Metanephros (tissue), 1 donor: ENCODE data around the gene FOXP3. TPM values are rescaled to one million over a fixed set of nuclear protein-coding genes. Genes with fewer than 3 reads are reported as not detected.

Experiments
- total RNA-seq: library from RNA; depleted of rRNA; stranded (reverse); fragments of >200 nt; gene quantifications from one replicate; pipeline ENCODE4 v1.2.3, GENCODE V29; 2014

FOXP3 gene, protein sequence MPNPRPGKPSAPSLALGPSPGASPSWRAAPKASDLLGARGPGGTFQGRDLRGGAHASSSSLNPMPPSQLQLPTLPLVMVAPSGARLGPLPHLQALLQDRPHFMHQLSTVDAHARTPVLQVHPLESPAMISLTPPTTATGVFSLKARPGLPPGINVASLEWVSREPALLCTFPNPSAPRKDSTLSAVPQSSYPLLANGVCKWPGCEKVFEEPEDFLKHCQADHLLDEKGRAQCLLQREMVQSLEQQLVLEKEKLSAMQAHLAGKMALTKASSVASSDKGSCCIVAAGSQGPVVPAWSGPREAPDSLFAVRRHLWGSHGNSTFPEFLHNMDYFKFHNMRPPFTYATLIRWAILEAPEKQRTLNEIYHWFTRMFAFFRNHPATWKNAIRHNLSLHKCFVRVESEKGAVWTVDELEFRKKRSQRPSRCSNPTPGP
- total RNA-seq: 0.23 TPM

DNA sequence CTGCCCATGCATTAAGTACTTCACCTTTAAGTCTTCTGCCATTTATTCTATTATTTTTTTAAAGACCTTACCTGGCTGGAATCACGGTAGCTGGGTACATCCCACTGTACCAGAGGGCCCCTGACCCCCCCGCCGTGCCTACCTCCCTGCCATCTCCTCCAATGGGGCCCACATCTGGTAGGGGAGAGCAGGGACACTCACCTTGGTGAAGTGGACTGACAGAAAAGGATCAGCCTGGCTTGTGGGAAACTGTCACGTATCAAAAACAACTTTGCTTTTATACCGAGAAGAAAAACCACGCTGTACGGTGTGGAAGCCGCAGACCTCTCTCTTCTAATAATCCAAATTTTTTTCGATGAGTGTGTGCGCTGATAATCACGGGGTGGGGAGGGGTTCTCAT lies at the start of gene FOXP3:
Gene FOXP3, minus strand, starts transcription at position 251 of the 400 bp plus-strand sequence. CDS start 6,205 bp downstream, outside the sequence.

DNA sequence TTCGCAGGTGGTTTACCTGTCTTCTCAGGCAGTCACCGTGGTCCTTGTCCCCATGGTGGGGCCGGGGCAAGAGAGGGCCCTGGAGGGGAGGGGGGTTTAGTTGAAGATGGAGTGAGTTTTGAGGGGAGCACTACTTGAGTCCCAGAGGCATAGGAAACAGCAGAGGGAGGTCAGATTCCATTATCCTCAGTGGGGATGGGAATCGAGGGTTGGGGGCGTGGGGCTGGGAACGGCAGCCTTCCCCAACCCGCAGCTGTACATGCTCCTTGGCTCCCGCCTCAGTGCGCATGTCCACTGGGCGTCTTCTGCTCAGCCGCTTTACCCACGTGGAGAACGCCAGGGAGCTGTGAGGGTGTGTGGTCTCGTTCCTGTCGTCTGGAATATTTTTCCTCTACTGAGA lies 38.8 kb upstream of the FOXP3 start, which contains the start of gene GAGE10:
Gene GAGE10, plus strand, starts transcription at position 301 of the 400 bp plus-strand sequence. CDS start 1,214 bp downstream, outside the sequence.

DNA sequence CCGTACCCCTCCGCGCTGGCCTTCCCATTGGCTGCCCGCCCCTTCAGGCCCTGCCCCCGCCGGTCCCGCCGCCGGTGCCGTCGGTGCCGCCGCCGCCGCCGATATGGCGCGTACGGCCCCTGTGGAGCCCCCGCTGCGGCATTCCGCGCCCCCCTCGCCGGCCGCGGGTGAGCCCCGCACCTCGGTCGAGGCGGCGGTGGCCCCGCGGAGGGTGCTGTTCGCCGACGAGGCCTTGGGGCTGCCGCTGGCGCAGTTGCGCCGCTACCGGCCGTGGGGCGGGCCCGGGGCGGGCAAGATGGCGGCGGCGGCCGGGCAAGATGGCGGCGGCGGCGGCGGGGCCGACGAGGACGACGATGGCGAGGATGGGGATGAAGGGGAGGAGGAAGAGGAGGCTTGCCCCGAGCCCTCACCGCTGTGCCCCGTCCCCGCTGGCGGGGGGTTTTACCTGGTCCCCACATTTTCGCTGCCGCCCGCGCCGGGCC lies 5.3 kb upstream of the FOXP3 start, which contains the start of gene PPP1R3F:
Gene PPP1R3F, plus strand, starts transcription at position 27 of the 482 bp plus-strand sequence. Its CDS starts 77 bp downstream, at position 104.

DNA sequence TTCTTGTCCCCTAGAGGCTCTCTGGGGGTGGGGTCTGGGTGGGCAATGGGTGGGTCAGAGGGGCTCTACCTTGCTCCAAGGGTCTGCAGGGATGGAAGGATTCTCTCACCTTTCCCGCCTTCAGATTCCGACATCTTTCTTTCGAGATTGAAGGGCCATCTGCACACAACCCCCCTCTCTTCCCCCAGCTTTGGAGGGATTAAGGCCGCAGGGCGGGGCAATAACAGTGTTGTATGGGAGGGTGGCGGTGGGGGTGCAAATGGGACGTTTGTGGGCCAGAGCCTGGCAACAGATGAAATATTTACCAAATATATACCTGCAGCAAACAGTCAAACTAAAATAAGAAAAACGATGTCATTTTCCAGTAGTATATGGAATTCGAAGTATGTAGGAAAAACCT lies 31.3 kb downstream of the FOXP3 start, which contains the start of gene CACNA1F:
Gene CACNA1F, minus strand, starts transcription at position 165 of the 400 bp plus-strand sequence. Its CDS starts 31 bp downstream, at position 134.

Other genes with a start within 250 kb of the FOXP3 start
- 27.9 TPM for gene TFE3, start 221.4 kb downstream of the FOXP3 start, total RNA-seq
- 6.4 TPM for gene CCDC120, start 205.7 kb downstream of the FOXP3 start, total RNA-seq
- 8.1 TPM for gene PRAF2, start 190.7 kb downstream of the FOXP3 start, total RNA-seq
- 44.8 TPM for gene WDR45, start 184.8 kb downstream of the FOXP3 start, total RNA-seq
- 24.2 TPM for gene GPKOW, start 141.0 kb downstream of the FOXP3 start, total RNA-seq
- 9.5 TPM for gene MAGIX, start 102.0 kb downstream of the FOXP3 start, total RNA-seq
- 24.3 TPM for gene PLP2, start 92.8 kb downstream of the FOXP3 start, total RNA-seq
- gene PRICKLE3, start 78.3 kb downstream of the FOXP3 start, total RNA-seq: 8.0 TPM
- gene SYP, start 64.5 kb downstream of the FOXP3 start, total RNA-seq: 2.3 TPM
- 0.41 TPM for gene CACNA1F, start 31.4 kb downstream of the FOXP3 start, total RNA-seq
- gene CCDC22, start 29.2 kb downstream of the FOXP3 start, total RNA-seq: 21.0 TPM
- 8.3 TPM for gene PPP1R3F, start 5.1 kb upstream of the FOXP3 start, total RNA-seq
- gene GAGE10, start 38.9 kb upstream of the FOXP3 start, total RNA-seq: not detected
- gene GAGE12J, start 57.3 kb upstream of the FOXP3 start, total RNA-seq: not detected
- not detected for gene GAGE13, start 66.9 kb upstream of the FOXP3 start, total RNA-seq